Sigmoid colon (tissue), 7 donors: ENCODE measurements around the gene OSMR. TPM values are rescaled to one million over a fixed set of nuclear protein-coding genes. Genes with fewer than 3 reads are reported as not detected.

Experiments used
- DNase-seq: peaks from one replicate; pipeline ENCODE4 v3.0.0-alpha.2; 2019
- H3K27ac ChIP-seq, 4 donors: fragments of 200-600 bp; sonication (generic); one replicate each; pipeline ENCODE4 v1.5.1; 2016 to 2019; ENCODE audit warnings: mild to moderate bottlenecking in 1 of 4
- H3K27me3 ChIP-seq, 3 donors: fragments of 200-600 bp; sonication (generic); one replicate each; pipeline ENCODE4 v1.5.1; 2019; ENCODE audit warnings: mild to moderate bottlenecking in 1 of 3
- H3K36me3 ChIP-seq, 4 donors: fragments of 200-600 bp; sonication (generic); one replicate each; pipeline ENCODE4 v1.5.1; 2016 to 2019
- H3K4me1 ChIP-seq, 4 donors: fragments of 200-600 bp; sonication (generic); one replicate each; pipeline ENCODE4 v1.5.1; 2017 to 2019
- H3K4me3 ChIP-seq, 4 donors: fragments of 200-600 bp; sonication (generic); one replicate each; pipeline ENCODE4 v1.5.1; 2017 to 2019; ENCODE audit warnings: mild to moderate bottlenecking in 2 of 4, moderate library complexity in 1 of 4
- H3K9me3 ChIP-seq, 4 donors: fragments of 200-600 bp in 3 of 4; sonication (generic) in 3 of 4; one replicate each; pipeline versions ENCODE4 v1.5.1 to v1.6.1; 2013 to 2019
- EP300 ChIP-seq, 4 donors: sonication (generic); formaldehyde crosslinking; IDR thresholded peaks; one replicate each; pipeline ENCODE4 v1.6.1; 2017; ENCODE audit warnings: antibody characterized with exemption in 4 of 4
- POLR2A ChIP-seq, 2 donors: fragments of 450-650 bp; IDR thresholded peaks; one replicate each; pipeline ENCODE4 v1.6.1; 2016; ENCODE audit warnings: antibody characterized with exemption in 2 of 2, mild to moderate bottlenecking in 2 of 2, moderate library complexity in 2 of 2
- POLR2AphosphoS5 ChIP-seq, 4 donors: sonication (generic); formaldehyde crosslinking; IDR thresholded peaks; one replicate each; pipeline ENCODE4 v1.6.1; 2017; ENCODE audit warnings: antibody characterized with exemption in 4 of 4
- WGBS, 2 donors: extraction: QIAGEN DNeasy Blood & Tissue Kit; methylation state at CpG; one replicate each; pipeline ENCODE4 v1.1.7; 2013; 5-methylcytosine and 5-hydroxymethylcytosine counted together
- intact Hi-C: fragments of 100-400 bp; cut with DNase I; formaldehyde crosslinking; loops from one replicate; pipeline ENCODE4 v1.15.1; 2023
- polyA plus RNA-seq, 3 donors: library from polyadenylated mRNA; stranded (reverse); fragments of 200-250 nt; gene quantifications; one replicate each; pipeline ENCODE4 v1.2.3, GENCODE V29; 2013
- total RNA-seq, 4 donors: library from RNA; depleted of rRNA; stranded (reverse); fragments of >200 nt; gene quantifications; one replicate each; pipeline ENCODE4 v1.1.0, GENCODE V29; 2016
- TF ChIP-seq, protein P1 (sequence below), 4 experiments: fragments of 450-650 bp in 3 of 4; fragments of 200-600 bp in 1 of 4; IDR thresholded peaks; one replicate each; pipeline ENCODE4 v1.5.1; 2016 to 2019; ENCODE audit warnings: antibody characterized with exemption in 4 of 4, mild to moderate bottlenecking in 3 of 4, moderate library complexity in 2 of 4
- donor health status: healthy with polysubstance abuse.
- donor health status: Bipolar disorder and iron deficiency.
- donor health status: healthy.

OSMR gene
- total and polyA plus RNA-seq, 7 donors = 0.60 to 65.3 (median 18.5) TPM

DNA sequence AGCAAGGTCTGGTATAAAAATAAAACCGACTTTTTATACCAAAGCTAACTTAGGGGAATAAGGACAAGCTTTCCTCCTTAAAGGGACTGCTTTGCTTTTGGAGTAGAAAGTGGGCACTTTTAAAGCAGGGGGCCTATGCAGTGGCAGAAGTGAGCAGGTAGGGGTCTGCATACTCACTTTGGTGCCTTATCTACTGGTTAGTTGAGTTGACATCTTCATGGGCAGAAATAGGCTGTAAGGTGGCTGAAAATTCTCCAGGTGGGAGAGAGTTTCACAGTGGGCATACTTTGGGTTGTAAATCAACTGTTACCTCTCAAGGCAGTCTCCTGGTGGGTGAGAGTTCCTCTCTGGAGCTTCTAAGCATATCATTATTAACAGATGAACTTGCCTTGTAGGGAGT is 24.8 kb downstream of the OSMR start:
- no peak for DNase-seq
- H3K36me3 ChIP-seq = peaks cover 0 to 20% (median 0%) of the 10 kb centered on the region in 4 donors
- H3K27me3 ChIP-seq = no peaks in the 10 kb centered on the region
- 72 to 86% methylated on average over 1 of the region's 1 CpG for WGBS, 2 donors
- intact Hi-C loops = loop anchor here (10.0 kb wide), 1 partner anchor 46 kb away; no protein-coding TSS in a partner anchor
- TF ChIP-seq EP300 (IDR thresholded peaks at IDR 0.05) (no peak), POLR2A (IDR thresholded peaks at IDR 0.05) (no peak), POLR2AphosphoS5 (IDR thresholded peaks at IDR 0.05) (no peak)
- TF ChIP-seq, protein P1, sequence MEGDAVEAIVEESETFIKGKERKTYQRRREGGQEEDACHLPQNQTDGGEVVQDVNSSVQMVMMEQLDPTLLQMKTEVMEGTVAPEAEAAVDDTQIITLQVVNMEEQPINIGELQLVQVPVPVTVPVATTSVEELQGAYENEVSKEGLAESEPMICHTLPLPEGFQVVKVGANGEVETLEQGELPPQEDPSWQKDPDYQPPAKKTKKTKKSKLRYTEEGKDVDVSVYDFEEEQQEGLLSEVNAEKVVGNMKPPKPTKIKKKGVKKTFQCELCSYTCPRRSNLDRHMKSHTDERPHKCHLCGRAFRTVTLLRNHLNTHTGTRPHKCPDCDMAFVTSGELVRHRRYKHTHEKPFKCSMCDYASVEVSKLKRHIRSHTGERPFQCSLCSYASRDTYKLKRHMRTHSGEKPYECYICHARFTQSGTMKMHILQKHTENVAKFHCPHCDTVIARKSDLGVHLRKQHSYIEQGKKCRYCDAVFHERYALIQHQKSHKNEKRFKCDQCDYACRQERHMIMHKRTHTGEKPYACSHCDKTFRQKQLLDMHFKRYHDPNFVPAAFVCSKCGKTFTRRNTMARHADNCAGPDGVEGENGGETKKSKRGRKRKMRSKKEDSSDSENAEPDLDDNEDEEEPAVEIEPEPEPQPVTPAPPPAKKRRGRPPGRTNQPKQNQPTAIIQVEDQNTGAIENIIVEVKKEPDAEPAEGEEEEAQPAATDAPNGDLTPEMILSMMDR (IDR thresholded peaks at IDR 0.05) = no peak
- peaks cover 0 to 39% (median 28%) of the 10 kb centered on the region in 4 donors for H3K4me1 ChIP-seq
- H3K27ac ChIP-seq = peak overlapping the region in 3 of 4 donors; percentile 47 to 63 (median 52)
- H3K4me3 ChIP-seq = no peak overlapping the region
- no peaks in the 10 kb centered on the region for H3K9me3 ChIP-seq

DNA sequence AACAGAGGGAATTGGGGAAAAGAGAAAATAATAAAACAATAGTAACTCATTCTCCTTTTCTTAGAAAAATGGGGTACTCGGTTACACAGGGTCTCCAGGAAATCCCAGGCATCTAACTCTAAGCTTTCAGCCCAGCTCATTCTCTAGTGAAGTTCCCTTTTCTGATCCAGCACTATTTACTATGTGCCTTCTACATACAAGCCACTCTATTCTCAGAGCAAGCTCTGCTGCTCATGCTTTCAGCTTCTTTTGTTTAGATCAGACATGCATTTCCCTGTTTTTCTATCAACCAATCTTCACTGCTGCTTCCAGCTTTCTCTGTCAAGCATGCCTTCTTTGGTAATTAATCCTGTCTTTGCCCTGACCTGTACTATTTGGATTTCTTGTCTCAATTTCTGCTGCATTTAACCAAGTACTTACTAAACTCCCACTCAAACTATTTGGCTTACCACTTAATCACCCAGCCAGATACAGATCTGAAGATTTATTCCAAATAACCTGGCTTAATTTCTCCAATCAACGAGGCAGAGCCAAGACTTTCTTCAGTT is 25.3 kb downstream of the OSMR start:
- H3K4me1 ChIP-seq = peaks cover 0 to 34% (median 28%) of the 10 kb centered on the region in 4 donors
- intact Hi-C loops = loop anchor here (10.0 kb wide), 1 partner anchor 46 kb away; no protein-coding TSS in a partner anchor
- WGBS, 2 donors = 16 to 28% methylated on average over 2 of the region's 2 CpGs
- H3K36me3 ChIP-seq = peaks cover 0 to 22% (median 0%) of the 10 kb centered on the region in 4 donors
- no peaks in the 10 kb centered on the region for H3K9me3 ChIP-seq
- no peak overlapping the region for H3K4me3 ChIP-seq
- TF ChIP-seq EP300 (IDR thresholded peaks at IDR 0.05) = no peak
- no peak for TF ChIP-seq POLR2AphosphoS5 (IDR thresholded peaks at IDR 0.05)
- no peak for TF ChIP-seq POLR2A (IDR thresholded peaks at IDR 0.05)
- TF ChIP-seq, protein P1 (IDR thresholded peaks at IDR 0.05) = no peak
- H3K27me3 ChIP-seq = no peaks in the 10 kb centered on the region
- peak overlapping the region; percentile 0 to 63 (median 50) for H3K27ac ChIP-seq
- DNase-seq = no peak

DNA sequence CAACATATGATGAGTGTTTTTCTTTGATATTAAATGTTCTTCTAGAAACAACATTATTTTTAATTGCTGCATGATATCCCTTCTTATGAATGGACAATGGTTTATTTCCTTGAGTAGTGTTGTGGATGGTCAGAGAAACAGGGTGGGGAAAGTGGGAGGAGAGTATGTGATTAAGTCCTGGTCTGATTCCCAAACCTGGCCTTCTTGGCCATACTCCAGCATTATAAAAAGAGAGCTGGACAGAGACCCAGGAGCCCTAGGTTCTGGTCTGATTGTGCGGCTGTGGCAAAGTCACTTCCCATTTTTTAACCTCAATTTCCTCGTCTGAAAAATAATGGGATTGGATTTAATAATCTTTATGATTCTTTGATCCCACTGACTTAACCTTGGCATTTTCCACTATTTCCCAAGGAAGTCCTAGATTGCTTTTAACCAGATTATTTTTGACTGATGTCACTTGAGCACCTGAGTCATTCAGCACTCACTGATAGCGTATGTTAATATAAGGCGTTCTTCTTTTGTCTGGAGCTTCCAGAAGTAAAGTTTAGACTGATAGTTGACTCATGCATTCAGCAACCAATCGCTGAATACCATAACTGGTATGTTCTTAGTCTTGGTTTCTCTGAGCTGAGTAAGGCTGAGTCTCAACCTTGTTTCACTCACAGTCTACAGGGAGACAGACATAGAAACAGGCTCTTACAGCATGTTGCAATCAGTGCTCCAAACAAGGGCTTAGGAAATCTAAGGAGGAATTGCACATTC is 26.2 kb downstream of the OSMR start:
- Histone ChIP-seq H3K36me3 (peaks cover 0 to 30% (median 3%) of the 10 kb centered on the region in 4 donors), H3K4me1 (peaks cover 0 to 25% (median 21%) of the 10 kb centered on the region in 4 donors), H3K4me3 (no peak overlapping the region), H3K27ac (peak overlapping the region; percentile 33 to 63 (median 50)), H3K9me3 (no peaks in the 10 kb centered on the region), H3K27me3 (no peaks in the 10 kb centered on the region)
- DNase-seq = no peak
- intact Hi-C loops = loop anchor here (10.0 kb wide), 1 partner anchor 47 kb away; no protein-coding TSS in a partner anchor
- 53 to 78% methylated on average over 5 of the region's 5 CpGs for WGBS, 2 donors
- TF ChIP-seq POLR2AphosphoS5 (IDR thresholded peaks at IDR 0.05) (peak in 2 of 4 donors; percentile 4 to 69), EP300 (IDR thresholded peaks at IDR 0.05) (no peak)

DNA sequence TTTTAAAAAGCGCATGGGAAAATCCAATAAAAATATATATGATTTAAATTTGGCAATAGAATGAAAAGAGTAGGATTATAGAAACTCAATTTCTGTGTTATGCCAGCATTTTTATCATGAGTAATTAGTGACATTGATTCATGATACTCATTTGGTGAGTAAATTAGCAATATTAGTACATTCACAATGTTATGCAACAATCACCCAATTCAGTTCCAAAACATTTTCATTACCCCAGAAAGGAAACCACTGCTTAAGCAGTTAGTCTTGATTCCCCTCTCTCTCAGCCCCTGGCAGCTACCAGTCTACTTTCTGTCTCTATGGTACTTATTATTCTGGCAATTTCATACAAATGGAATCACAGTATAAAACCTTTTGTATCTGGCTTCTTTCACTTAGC is 27.0 kb downstream of the OSMR start:
- peak overlapping the region in 2 of 4 donors; percentile 47 to 63 for H3K27ac ChIP-seq

More for the DNA sequence above, 27.0 kb downstream of the OSMR start:
- Histone ChIP-seq H3K9me3 (no peaks in the 10 kb centered on the region), H3K36me3 (peaks cover 0 to 38% (median 6%) of the 10 kb centered on the region in 4 donors), H3K4me3 (no peak overlapping the region), H3K27me3 (no peaks in the 10 kb centered on the region), H3K4me1 (peaks cover 0 to 21% (median 19%) of the 10 kb centered on the region in 4 donors)
- whole genome bisulfite sequencing, 2 donors = 82 to 94% methylated on average over 1 of the region's 1 CpG
- intact Hi-C loops = loop anchor here (10.0 kb wide), 1 partner anchor 48 kb away; no protein-coding TSS in a partner anchor
- no peak for TF ChIP-seq POLR2A (IDR thresholded peaks at IDR 0.05)
- TF ChIP-seq EP300 (IDR thresholded peaks at IDR 0.05) = no peak
- TF ChIP-seq, protein P1 (IDR thresholded peaks at IDR 0.05) = no peak
- no peak for TF ChIP-seq POLR2AphosphoS5 (IDR thresholded peaks at IDR 0.05)
- no peak for DNase-seq
